Karpas-422 (cell line): ENCODE measurements around the gene NTNG2. TPM values are rescaled to one million over a fixed set of nuclear protein-coding genes. Genes with fewer than 3 reads are reported as not detected.

Experiments used
- DNase-seq: peaks from one replicate; pipeline ENCODE4 v3.0.0-alpha.2; 2015
- H2AFZ ChIP-seq: fragments of 200-600 bp; sonication (generic); 2 replicates; pipeline ENCODE4 v1.6.1; 2014; ENCODE audit warnings: antibody characterized with exemption, low read length, mixed read lengths
- H3K27ac ChIP-seq: fragments of 200-600 bp; sonication (generic); 2 replicates; pipeline ENCODE4 v1.5.1; 2014; ENCODE audit warnings: mild to moderate bottlenecking, low read length, moderate library complexity
- H3K27me3 ChIP-seq: fragments of 200-600 bp; sonication (generic); 2 replicates; pipeline ENCODE4 v1.6.1; 2014; ENCODE audit warnings: low read length, mixed read lengths
- H3K36me3 ChIP-seq: fragments of 200-600 bp; sonication (generic); 2 replicates; pipeline ENCODE4 v1.6.1; 2014; ENCODE audit warnings: low read length, mixed read lengths; ENCODE audit not compliant: insufficient read depth
- H3K4me1 ChIP-seq: fragments of 200-600 bp; sonication (generic); 2 replicates; pipeline ENCODE4 v1.6.1; 2014; ENCODE audit warnings: mild to moderate bottlenecking, low read length, mixed read lengths
- H3K4me2 ChIP-seq: fragments of 200-600 bp; sonication (generic); 2 replicates; pipeline ENCODE4 v1.6.1; 2014; ENCODE audit warnings: low read length, low read depth, mild to moderate bottlenecking; ENCODE audit not compliant: poor library complexity, severe bottlenecking
- H3K4me3 ChIP-seq: fragments of 200-600 bp; sonication (generic); 2 replicates; pipeline ENCODE4 v1.5.1; 2014; ENCODE audit warnings: mild to moderate bottlenecking, antibody characterized with exemption, low read length, mixed read lengths
- H3K79me2 ChIP-seq: fragments of 200-600 bp; sonication (generic); 2 replicates; pipeline ENCODE4 v1.6.1; 2014; ENCODE audit warnings: mild to moderate bottlenecking, low read length, mixed read lengths
- H3K9ac ChIP-seq: fragments of 200-600 bp; sonication (generic); 2 replicates; pipeline ENCODE4 v1.6.0; 2014; ENCODE audit warnings: low read length
- H3K9me2 ChIP-seq: fragments of 200-600 bp; sonication (generic), shearing (Covaris generic); replicated peaks from 2 replicates; pipeline ENCODE4 v1.6.0; 2014; ENCODE audit warnings: mild to moderate bottlenecking, low read length, moderate library complexity; ENCODE audit not compliant: insufficient read depth
- H3K9me3 ChIP-seq: fragments of 300-700, 200-600 bp; sonication (generic); 2 replicates; pipeline ENCODE4 v1.6.1; 2014; ENCODE audit warnings: low read length, mixed read lengths
- H4K20me1 ChIP-seq: fragments of 200-600 bp; sonication (generic); 2 replicates; pipeline ENCODE4 v1.6.1; 2014; ENCODE audit warnings: mild to moderate bottlenecking, antibody characterized with exemption, low read length, low read depth; ENCODE audit not compliant: insufficient read depth
- total RNA-seq: library from RNA; depleted of rRNA; stranded (reverse); fragments of >200 nt; shearing (Covaris generic); gene quantifications from 2 replicates; pipeline ENCODE4 v1.2.3, GENCODE V29; 2014; ENCODE audit warnings: low replicate concordance

The NTNG2 gene
- total RNA-seq, 1 experiment from 2014 or later: 2.5 TPM

GRCh38 chr9:132224645-132225044 lies 62.8 kb downstream of the NTNG2 start:
- H3K27me3 ChIP-seq: no peaks in the 10 kb centered on the region
- no peaks in the 10 kb centered on the region for H3K4me1 ChIP-seq
- no peak overlapping the region for H2AFZ ChIP-seq
- no peaks in the 10 kb centered on the region for H3K36me3 ChIP-seq
- H3K79me2 ChIP-seq: no peaks in the 10 kb centered on the region
- H3K4me3 ChIP-seq: no peak overlapping the region
- no peak for DNase-seq
- H3K4me2 ChIP-seq: no peak overlapping the region
- no peak overlapping the region for H3K9ac ChIP-seq
- H3K27ac ChIP-seq: no peak overlapping the region
- no peaks in the 10 kb centered on the region for H4K20me1 ChIP-seq
- no peaks in the 10 kb centered on the region for H3K9me2 ChIP-seq
- no peaks in the 10 kb centered on the region for H3K9me3 ChIP-seq

GRCh38 chr9:132226571-132227430 lies 64.9 kb downstream of the NTNG2 start:
- Histone ChIP-seq H2AFZ (no peak overlapping the region), H3K9me2 (no peaks in the 10 kb centered on the region), H3K4me1 (0 out of 2 replicates have a peak, but pooled peaks cover 4% of the 10 kb centered on the region), H3K79me2 (no peaks in the 10 kb centered on the region), H3K4me3 (no peak overlapping the region), H4K20me1 (no peaks in the 10 kb centered on the region; the same call in 1 of the 2 replicates), H3K4me2 (no peak overlapping the region), H3K9me3 (no peaks in the 10 kb centered on the region), H3K27ac (no peak overlapping the region), H3K9ac (no peak overlapping the region), H3K36me3 (no peaks in the 10 kb centered on the region), H3K27me3 (no peaks in the 10 kb centered on the region)
- DNase-seq: no peak

- Histone ChIP-seq H3K9me3 (no peaks in the 10 kb centered on the region), H3K27ac (no peak overlapping the region), H3K36me3 (no peaks in the 10 kb centered on the region), H3K4me2 (no peak overlapping the region), H3K27me3 (no peaks in the 10 kb centered on the region), H3K9ac (no peak overlapping the region), H4K20me1 (no peaks in the 10 kb centered on the region; the same call in 1 of the 2 replicates), H3K9me2 (no peaks in the 10 kb centered on the region), H2AFZ (no peak overlapping the region), H3K4me1 (0 out of 2 replicates have a peak, but pooled peaks cover 4% of the 10 kb centered on the region), H3K4me3 (no peak overlapping the region), H3K79me2 (no peaks in the 10 kb centered on the region)
- DNase-seq: no peak
Measured at GRCh38 chr9:132228062-132228461, 66.2 kb downstream of the NTNG2 start.

DNA sequence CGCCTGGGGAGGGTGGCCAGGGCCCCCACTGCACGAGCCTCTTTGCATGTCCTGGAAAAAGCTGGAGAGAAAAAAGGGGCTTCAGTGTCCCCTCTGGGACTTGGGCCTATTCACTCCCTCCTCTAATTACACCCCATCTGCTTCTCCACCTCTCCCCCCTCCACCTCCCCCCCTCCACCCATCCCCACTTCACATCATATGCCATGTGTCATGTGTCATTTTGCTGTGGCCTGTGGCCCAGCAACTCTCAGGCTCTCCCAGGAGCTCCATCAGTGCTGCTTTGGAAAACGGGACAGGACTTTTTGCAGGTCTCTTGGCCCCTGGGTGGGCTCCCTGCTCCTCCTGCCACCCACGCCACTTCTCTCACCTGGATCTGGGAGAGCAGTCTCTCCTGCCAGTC lies 68.7 kb downstream of the NTNG2 start:
- no peaks in the 10 kb centered on the region for H3K9me2 ChIP-seq
- H3K9me3 ChIP-seq: no peaks in the 10 kb centered on the region

DNA sequence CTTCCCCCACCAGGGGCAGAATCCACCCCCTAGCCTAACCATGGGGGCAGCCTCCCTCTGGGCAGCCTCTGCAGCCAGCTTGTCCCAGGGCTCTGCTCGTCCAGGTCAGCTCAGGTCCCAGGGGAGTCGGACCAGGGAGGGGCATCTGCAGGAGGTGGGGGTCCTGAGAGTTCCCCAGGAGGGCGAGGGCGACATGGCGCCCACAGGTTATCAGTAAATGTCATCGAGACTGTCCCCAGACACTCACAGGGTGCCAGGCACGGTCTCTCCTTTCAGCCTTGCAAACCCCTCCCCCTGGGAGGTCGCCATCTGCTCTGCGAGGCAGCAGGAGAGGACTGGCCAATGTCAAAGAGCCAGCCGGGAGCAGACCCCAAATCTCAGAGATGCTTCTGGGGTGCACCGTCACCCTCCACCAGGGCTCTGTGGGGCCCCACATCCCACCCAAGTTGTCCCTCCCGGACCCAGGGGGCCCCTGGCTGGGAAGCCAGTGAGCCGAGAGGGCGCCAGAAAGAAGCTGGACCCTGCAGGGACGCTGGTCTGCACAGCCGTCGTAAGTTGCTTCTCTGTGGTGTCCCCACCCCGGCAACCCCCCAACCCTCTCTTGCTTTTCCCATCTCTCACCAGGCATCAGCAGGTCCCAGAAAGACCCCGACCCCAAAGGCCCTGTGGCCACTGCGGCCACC lies 69.3 kb downstream of the NTNG2 start:
- Histone ChIP-seq H3K4me1 (0 out of 2 replicates have a peak, but pooled peaks cover 4% of the 10 kb centered on the region), H3K27ac (no peak overlapping the region), H4K20me1 (no peaks in the 10 kb centered on the region; the same call in 1 of the 2 replicates), H2AFZ (no peak overlapping the region), H3K27me3 (no peaks in the 10 kb centered on the region), H3K9me3 (no peaks in the 10 kb centered on the region), H3K79me2 (no peaks in the 10 kb centered on the region), H3K9me2 (no peaks in the 10 kb centered on the region), H3K36me3 (no peaks in the 10 kb centered on the region), H3K9ac (no peak overlapping the region), H3K4me2 (no peak overlapping the region), H3K4me3 (no peak overlapping the region)
- DNase-seq: no peak

More for the DNA sequence above, 68.7 kb downstream of the NTNG2 start:
- Histone ChIP-seq H4K20me1 (no peaks in the 10 kb centered on the region; the same call in 1 of the 2 replicates), H2AFZ (no peak overlapping the region), H3K4me2 (no peak overlapping the region), H3K79me2 (no peaks in the 10 kb centered on the region), H3K27ac (no peak overlapping the region), H3K4me1 (0 out of 2 replicates have a peak, but pooled peaks cover 4% of the 10 kb centered on the region), H3K36me3 (no peaks in the 10 kb centered on the region), H3K9ac (no peak overlapping the region), H3K27me3 (no peaks in the 10 kb centered on the region), H3K4me3 (no peak overlapping the region)
- DNase-seq: no peak

- H3K9me3 ChIP-seq: no peaks in the 10 kb centered on the region
- H3K4me3 ChIP-seq: no peak overlapping the region
- no peaks in the 10 kb centered on the region for H3K36me3 ChIP-seq
- H3K27me3 ChIP-seq: no peaks in the 10 kb centered on the region
- no peaks in the 10 kb centered on the region; the same call in 1 of the 2 replicates for H4K20me1 ChIP-seq
- H3K79me2 ChIP-seq: no peaks in the 10 kb centered on the region
- no peak for DNase-seq
- H3K9ac ChIP-seq: no peak overlapping the region
- H3K4me2 ChIP-seq: no peak overlapping the region
- no peaks in the 10 kb centered on the region for H3K9me2 ChIP-seq
- no peak overlapping the region for H2AFZ ChIP-seq
- no peak overlapping the region for H3K27ac ChIP-seq
- H3K4me1 ChIP-seq: 0 out of 2 replicates have a peak, but pooled peaks cover 4% of the 10 kb centered on the region
Measured at GRCh38 chr9:132232522-132232921, 70.7 kb downstream of the NTNG2 start.

GRCh38 chr9:132233138-132233537 lies 71.3 kb downstream of the NTNG2 start:
- Histone ChIP-seq H3K4me2 (no peak overlapping the region), H4K20me1 (no peaks in the 10 kb centered on the region; the same call in 1 of the 2 replicates), H3K27me3 (no peaks in the 10 kb centered on the region), H3K9me2 (no peaks in the 10 kb centered on the region), H3K4me3 (no peak overlapping the region), H3K79me2 (no peaks in the 10 kb centered on the region), H3K36me3 (no peaks in the 10 kb centered on the region), H3K4me1 (0 out of 2 replicates have a peak, but pooled peaks cover 4% of the 10 kb centered on the region), H3K9me3 (no peaks in the 10 kb centered on the region), H3K27ac (no peak overlapping the region), H2AFZ (no peak overlapping the region), H3K9ac (no peak overlapping the region)
- DNase-seq: no peak

GRCh38 chr9:132234535-132234934 lies 72.7 kb downstream of the NTNG2 start:
- Histone ChIP-seq H3K4me3 (no peak overlapping the region), H3K9ac (no peak overlapping the region), H3K9me2 (no peaks in the 10 kb centered on the region), H3K9me3 (no peaks in the 10 kb centered on the region), H3K79me2 (no peaks in the 10 kb centered on the region), H2AFZ (no peak overlapping the region), H3K27me3 (no peaks in the 10 kb centered on the region), H3K36me3 (no peaks in the 10 kb centered on the region), H4K20me1 (peaks cover 8% of the 10 kb centered on the region; the same call in 1 of the 2 replicates), H3K4me1 (0 out of 2 replicates have a peak, but pooled peaks cover 4% of the 10 kb centered on the region), H3K4me2 (no peak overlapping the region), H3K27ac (no peak overlapping the region)
- DNase-seq: no peak
